GM21367 (cell line): ENCODE data around the gene ERLEC1.

ENCODE experiments used
- ATAC-seq: cut with Tn5 transposase; IDR thresholded peaks from one replicate; pipeline ENCODE4 v1.9.1; 2021; ENCODE audit not compliant: unreplicated experiment

Gene ERLEC1

DNA sequence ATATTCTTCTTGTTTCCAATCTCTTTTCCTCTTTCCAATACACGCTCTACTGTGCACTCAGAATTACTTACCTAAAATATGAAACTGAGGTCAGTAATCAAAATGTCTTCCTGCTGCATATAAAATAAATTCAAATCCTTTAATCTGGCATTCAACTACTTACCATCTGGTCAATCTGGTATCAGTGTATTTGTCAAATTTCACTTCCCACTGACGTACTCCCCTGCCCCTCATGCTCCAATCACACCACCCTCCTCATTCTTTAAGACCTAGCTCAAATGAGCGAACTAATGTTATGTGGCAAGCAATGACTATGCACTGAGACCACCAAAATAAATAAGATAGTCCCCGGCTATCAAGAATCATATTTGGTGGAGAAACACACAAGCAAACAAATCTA lies 6.8 kb upstream of the ERLEC1 start:
- no peak for ATAC-seq

DNA sequence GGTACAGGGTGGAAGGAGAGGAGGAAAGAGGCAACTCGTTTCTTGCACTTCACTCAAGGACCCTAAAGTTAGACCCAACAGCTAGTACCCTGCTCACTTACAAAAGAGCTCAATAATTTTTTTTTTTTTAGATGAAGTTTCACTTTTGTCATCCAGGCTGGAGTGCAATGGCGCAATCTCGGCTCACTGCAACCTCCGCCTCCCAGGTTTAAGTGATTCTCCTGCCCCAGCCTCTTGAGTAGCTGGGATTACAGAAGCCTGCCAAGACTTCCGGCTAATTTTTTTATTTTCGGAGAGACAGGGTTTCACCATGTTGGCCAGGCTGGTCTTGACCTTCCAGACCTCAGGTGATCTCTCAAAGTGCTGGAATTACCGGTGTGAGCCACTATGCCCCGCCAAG lies 4.2 kb upstream of the ERLEC1 start:
- ATAC-seq = no peak

DNA sequence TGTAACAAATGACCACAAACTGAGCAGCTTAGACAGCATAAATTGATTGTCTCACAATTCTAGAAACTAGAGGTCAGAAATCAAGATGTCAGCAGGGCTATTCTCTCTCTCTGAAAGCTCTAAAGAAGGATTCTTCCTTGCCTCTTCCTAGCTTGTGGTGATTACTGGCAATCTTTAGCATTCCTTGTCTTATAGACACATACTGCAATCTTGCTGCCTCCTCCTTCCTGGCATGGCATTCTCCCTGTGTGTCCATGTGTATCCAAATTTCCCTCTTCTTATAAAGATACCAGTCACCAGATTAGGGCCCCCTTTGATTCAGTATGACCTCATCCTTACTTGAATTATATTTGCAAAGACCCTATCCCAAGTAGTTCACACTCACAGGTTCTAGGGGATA lies 2.4 kb upstream of the ERLEC1 start:
- no peak for ATAC-seq

DNA sequence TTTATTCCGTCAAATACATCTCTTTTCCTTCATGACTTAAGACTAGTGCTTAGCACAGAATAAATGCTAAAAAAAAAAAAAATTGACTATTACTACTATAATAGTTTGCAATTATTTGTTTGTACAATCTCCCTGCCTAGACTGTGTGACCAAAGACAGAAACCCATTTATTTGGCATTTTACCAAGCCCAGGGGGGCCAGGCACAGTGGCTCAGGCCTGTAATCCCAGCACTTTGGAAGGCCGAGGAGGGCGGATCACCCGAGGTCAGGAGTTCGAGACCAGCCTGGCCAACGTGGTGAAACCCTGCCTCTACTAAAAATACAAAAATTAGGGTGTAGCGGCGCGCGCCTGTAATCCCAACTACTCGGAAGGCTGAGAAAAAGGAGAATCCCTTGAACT lies 1.5 kb upstream of the ERLEC1 start:
- no peak for ATAC-seq

DNA sequence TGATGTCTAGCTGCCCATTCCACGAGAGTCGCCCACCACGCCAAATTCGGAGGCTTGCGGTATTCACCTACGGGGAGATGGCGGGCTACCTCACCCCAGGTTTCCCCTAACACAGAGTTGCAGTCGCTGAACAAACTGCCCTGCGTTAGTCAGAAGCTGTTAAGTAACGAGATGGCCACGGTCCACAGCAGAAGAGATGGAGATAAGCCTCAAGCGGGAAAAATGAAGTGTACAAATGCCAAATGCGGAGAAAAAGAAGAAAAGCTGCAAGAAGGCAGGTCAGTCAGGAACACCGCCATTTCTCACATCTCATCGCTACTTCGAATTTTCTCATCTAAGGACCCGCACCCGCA lies 516 bp upstream of the ERLEC1 start:
- peak; percentile 8 for ATAC-seq

DNA sequence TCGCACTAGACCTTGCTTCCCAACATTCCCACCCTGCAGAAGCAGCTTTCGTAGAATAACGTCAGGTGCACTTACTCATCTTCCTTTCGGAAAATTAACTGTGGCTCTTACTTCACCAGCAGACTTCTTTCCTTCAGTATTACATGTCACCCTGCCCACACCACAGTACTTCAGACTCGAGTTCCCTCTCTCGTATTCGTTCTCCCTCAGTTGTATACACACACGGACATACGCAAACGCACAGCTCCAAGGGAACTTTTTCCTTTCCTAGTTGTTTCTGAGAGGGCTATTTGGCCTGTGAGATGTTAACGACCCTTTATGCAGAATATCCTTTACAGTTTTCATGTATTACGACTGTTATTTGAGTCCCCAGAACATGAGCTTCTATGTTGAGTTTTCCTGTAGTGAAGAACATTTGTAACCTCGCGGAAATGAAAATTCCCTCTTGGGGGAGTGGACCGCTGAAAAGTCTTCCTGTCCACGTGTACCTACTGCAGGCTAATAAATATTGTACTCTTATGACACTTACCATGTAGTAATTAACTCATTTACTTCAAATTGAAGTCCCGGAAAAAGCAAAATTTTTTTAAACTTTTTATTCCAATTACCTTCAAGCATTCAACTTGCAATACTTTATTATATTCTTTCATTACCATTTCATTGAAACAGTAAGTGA lies 908 bp downstream of the ERLEC1 start:
- ATAC-seq = no peak

DNA sequence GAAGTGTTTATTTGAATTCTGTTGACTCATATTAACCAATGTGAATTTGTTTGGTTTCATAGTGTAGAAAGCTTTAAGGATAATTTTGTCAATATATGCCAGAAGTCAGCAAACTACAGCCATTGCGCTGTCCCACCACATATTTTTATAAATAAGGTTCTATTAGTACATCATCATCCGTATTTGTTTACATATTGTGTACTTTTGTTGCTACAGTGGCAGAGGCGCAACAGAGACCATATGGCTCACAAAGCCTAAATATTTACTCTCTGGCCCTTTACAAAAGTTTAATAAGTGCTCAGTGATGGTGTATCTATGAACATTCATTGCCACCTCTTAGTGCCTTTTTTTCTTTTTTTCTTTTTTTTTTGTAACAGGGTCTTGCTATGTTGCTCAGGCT lies 6.4 kb downstream of the ERLEC1 start:
- no peak for ATAC-seq

DNA sequence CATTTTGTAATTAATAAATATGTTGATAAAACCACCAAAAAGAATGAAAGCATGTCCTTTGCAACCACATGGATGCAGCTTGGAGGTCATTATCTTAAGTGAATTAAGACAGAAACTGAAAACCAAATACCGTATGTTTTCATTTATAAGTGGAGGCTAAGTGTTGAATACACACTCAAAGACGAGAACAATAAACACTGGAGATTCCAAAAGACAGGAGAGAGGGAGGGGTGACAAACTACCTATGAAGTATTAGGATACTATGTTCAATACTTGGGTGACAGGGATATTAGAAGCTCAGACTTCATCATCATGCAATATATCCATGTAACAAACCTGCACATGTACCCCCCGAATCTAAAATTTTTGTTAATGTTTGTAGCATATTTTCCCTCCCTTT lies 7.0 kb downstream of the ERLEC1 start:
- ATAC-seq = no peak

DNA sequence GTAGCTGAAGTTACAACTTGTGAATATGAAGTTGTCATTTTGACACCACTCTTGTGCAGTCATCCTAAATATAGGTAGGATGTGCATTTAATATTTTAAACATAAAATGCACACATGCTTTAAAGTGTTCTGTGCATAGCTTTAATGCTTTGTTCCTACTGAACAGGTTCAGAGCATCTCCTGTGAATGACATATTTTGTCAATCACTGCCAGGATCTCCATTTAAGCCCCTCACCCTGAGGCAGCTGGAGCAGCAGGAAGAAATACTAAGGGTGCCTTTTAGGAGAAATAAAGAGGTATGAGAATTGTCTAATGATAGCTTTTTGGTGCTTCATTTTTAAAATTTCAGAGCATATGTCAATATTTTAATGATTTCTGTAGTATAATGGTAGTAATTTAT lies 14.7 kb downstream of the ERLEC1 start:
- no peak for ATAC-seq

DNA sequence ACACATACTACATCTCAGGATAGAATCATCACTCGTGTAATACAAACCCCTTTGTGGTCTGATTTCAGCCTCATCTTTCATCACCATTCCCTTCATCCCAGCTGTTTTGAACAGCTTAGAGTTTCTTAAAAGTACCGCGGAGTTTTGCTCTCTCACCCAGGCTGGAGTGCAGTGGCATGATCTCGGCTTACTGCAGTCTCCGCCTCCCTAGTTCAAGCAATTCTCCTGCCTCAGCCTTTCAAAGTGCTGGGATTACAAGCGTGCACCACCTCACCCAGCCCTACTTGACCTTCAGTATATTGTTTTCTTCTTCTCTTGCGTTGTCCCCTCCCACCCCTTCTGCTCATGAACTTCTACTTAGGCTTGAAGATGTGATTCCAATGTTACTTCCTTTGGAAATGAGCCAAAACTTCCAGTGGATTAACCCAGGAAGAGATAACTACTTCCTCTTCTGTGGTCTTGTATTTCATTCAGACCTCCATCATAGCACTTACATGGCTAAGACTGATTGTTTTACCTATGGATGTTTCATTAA lies 15.8 kb downstream of the ERLEC1 start:
- no peak for ATAC-seq

DNA sequence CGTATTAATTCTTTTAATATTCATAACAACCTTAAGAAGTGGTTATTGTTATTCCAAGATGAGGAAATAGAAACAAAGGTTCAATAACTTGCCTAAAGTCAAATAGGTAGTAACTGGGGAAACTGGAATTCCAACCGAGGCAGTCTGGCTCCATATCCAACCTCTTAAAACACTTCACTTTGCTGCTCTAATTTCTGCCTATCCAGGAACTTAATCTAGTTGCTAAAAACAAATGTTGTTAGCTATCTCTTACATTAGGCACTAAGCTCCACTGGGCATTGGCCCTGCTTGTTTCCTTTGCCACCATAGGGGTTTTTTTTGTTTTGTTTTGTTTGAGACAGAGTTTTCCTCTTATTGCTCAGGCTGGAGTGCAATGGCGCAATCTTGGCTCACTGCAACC lies 24.8 kb downstream of the ERLEC1 start:
- ATAC-seq = no peak

DNA sequence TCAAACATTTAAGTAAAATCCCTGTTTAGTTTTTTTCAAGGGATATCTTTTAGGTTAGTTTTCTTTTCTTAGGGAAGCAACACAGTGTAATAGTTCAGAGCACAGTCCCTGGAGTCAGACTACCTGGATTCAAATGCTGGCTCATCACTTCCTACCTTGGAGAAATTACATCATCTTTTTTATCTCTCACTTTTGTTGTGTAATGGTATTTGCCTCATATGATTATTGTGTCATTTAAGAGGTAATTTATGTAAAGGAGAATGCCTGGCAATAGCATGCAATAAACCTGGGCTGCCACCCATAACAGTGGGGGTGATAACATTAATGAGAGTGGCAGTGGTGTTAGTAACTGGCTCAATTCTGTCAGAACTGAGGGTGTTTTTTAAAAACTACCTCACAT lies 26.3 kb downstream of the ERLEC1 start:
- ATAC-seq = no peak

DNA sequence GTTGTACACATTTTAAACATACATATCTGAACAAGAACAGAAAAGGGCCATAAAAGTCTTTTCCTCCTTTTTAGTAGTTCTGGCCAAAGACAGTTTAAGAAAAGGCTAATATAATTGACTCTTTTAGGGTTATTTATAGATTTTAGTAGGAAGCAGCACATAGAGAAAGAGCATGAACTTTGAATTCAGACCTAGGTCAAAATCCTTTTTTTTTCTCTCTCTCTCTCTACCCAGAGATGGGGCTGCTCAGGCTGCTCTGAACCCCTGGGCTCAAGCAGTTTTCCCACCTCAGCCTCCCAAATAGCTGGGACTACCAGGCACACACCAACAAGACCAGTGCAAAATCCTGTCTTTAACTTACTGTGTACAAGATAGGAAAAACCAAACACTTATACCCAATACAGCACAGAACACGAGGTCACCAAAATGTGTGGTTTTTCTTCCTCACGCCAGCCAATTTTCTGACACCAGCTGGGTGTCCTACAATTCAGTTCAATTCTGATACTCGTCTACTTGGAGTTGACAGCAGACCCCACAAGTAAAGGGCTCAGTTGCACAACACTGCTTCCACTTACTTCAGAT lies 32.1 kb downstream of the ERLEC1 start:
- ATAC-seq = no peak

DNA sequence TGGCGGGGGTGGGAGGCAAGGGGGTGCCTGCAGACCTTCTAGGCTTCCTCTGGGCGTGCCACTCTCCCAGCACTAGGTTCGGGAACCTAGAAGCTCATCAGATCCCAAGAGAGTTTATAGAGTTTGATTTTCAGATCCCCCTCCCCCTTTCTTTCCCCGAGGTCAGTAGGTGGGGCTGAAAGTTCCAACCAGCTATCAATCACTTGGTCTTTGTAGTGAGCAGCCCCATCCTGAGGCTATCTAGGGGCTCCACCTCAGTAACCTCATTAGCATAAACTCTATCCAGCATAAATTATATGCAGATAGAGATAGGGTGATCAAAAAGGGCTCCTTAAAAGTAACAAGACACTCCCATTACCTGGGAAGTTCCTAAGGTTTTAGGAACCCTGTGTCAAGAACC lies 32.8 kb downstream of the ERLEC1 start:
- ATAC-seq = no peak

DNA sequence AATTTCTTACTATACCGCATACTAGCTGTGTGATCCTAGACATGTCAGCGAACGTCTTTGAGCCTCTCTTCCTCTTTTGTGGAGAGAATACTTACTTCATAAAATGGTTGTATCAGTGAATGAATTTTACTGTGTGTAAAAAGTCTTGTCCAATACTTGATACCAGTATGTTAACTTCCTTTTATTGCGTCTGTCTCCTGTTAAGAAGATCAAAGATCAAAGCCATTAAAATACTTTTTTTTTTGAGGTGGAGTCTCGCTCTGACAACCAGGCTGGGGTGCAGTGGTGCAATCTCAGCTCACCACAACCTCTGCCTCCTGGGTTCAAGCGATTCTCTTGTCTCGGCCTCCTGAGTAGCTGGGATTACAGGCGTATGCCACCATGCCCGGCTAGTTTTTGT lies 33.2 kb downstream of the ERLEC1 start:
- ATAC-seq = no peak

DNA sequence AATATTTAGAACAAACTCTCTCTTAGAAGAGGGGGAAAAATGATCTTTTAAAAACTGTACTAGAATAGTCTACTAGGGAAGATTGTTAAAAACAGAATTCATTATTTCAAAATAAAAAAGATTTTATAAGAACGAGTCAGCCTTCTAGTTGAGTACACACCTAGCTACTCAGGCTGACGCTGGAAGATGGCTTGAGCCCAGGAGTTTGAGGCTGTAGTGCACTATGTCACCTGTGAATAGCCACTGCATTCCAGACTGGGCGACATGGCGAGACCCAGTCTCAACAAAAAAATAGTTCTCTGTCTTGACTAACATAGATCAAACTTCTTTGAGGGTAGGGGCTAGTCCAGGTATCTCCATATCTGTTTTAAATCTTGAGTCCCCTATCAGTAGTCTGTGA lies 33.9 kb downstream of the ERLEC1 start:
- no peak for ATAC-seq

DNA sequence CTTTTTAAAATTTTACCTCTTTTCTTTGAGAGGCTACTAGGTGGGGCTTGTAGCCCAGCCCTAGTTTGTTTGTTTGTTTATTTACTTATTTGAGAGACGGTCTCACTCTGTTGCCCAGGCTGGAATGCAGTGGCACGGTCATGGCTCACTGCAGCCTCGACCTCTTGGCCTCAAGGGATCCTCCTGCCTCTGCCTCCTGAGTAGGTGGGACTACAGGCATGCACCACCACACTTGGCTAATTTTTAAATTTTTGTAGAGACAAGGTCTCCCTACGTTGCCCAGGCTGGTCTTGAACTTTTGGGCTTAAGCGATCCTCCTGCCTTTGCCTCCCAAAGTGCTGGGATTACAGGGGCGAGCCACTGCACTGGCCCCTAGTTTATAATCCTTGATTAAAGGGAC lies 35.0 kb downstream of the ERLEC1 start:
- no peak for ATAC-seq

DNA sequence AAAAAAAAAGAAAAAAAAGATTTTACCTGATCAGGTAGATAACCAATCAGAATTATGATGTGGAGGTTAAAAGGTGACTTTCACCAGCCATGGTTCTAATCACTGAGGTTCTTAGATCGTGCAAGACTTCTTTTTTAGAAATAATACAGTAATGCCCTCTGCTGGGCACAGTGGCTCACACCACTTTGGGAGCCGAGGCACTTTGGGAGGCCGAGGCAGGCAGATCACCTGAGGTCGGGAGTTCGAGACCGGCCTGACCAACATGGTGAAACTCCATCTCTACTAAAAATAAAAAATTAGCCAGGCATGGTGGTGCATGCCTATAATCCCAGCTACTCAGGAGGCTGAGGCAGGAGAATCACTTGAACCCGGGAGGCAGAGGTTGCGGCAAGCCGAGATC lies 36.8 kb downstream of the ERLEC1 start:
- ATAC-seq = peak; percentile 53

DNA sequence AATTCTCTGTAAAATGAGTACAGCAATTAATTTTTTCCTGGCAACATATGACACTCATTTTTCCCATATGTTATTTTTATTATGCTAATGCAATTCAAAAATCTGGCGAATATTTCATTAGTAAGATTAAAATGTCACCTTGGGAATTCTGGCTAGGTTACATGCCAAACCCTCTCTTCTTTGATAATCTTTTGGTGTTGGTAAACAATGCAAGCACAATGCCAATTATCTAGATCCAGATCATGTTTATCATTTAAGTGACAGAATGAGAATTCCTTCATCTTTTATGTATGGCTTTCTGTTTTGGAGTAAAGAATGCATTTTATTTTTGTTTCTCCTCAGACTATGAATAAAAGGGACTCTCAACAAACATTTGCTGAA lies 39.2 kb downstream of the ERLEC1 start:
- no peak for ATAC-seq

DNA sequence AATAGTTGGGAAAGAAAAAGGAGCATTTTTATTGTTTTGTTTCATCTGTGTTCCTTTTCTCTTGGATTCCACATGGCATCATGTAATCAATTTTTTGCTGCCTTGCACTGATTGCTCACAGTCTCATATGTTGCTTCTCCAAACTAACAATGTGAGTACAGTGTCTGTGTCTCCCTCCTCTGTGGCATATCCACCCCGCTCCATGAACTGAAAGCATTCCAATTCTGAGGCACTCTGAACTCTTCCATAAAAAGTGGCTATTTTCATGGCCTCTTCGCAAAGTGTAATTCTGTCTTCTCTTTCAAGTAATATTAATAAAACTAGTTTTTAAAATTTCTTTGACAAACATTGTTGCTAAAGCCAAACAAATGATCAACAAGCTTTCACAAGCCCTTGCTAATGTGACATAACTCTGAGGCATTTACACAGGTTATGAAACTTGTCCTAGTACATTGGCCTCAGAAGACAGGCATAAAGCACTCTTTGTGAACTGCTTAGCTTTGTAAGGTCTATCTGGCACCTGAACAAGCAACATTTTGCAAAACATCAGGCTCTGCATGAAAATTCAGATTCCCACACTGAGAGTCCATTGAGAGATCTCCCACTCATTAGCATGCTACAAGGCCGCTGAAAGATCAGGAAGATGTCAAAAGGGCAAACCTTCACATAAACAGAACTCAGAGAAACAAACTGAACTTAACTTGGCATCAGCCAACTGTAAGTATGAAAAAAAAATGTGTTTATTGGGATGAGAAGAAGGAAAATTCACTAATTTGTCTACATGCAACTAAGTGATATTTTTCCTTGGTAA lies 39.9 kb downstream of the ERLEC1 start:
- no peak for ATAC-seq

DNA sequence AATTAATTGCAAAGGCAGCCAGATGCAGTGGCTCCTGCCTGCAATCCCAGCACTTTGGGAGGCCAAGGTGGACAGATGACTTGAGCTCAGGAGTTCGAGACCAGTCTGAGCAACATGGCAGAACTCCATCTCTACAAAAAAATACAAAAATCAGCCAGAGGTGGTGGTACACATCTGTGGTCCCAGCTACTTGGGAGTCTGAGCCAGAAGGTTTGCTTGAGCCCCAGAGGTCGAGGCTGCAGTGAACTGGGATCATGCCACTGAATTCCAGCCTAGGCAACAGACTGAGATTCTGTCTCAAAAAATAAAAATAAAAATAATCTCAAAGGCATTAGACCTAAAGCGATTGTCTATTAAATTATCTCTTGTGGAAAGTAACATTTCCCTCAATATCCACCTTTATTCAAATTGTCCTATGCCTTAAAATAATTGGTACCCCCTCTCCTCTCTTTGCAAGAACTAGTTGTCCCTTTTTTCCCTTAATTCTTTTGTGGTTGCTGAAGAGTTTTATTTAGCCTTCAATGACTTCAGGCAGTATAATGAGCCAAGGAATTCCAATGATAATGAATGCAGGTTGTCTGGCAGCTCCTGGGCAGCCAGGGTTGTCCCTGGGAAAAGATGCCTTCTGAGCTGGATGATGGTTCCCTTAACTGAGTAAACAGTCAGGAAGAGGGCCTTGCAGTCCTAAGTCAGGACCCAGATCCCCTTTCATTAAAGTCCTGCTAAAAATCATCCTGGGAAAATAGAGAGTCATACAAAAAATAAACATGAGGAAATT lies 40.7 kb downstream of the ERLEC1 start:
- no peak for ATAC-seq

DNA sequence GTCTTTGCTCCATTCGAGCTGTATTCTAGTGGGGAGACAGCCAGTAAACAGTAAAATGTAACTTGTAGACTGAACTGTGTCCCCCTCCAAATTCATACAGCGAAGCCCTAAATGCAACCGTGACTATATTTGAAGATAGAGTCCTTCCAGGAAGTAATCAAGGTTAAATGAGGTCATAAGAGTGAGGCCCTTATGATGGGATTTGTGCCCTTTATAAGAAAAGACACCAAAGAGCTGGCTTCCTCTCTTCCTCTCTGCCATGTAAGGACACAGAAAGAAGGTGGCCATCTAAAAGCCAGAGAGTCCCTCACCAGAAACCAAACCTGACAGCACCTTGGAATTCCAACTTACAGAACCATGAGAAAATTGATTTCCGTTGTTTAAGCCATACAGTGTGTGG lies 41.5 kb downstream of the ERLEC1 start:
- no peak for ATAC-seq
